IPS-11a (cell line): ENCODE data around the gene DMRTA2.
A peak's percentile ranks its signal among the peaks of the same experiment; 100 is the strongest.

Source experiments
- H3K4me3 ChIP-seq: one replicate; pipeline ENCODE4 v1.5.1; 2013; ENCODE audit warnings: low read depth, low read length, control low read depth

Gene DMRTA2

DNA sequence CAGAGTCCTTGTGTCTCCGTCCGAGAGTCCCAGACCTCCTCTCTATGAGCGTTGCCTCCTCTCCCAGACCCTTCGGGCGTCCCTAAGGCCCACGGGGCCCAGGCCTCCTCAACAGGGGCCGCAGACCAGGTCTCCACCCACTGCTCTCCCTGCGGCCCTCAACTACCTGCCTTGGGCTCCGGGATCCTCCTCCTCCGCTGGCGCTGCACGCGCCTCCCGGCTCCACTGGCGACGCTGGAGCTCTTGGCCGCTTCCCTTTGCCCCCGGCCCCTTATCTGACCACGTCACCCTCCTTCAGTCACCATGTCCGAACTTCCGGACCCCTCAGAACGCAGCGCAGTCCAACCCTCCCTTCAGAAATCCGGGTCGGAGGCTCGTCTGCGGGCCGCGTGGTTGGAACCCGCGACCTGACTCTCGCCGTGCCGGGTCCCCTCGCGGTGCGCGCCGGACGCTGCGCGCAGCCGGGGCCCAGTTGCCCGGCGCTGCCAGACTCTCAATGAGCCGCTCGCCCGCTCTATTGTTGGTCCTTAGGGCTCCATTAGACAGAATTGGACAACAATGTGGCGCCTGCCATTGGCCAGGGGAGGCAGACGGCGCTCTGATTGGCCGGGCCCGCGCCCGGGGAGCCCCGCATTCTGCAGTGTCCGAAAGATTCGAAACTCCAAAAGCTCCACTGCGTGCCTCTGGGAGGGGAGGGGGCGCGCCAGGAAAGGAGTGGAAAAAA lies at the start of gene DMRTA2:
TSS of gene DMRTA2 (minus strand) at position 498 of the 724 bp plus-strand sequence. CDS start 1,907 bp downstream, outside the sequence.
- peak within 1 kb of the TSS; percentile 18 for H3K4me3 ChIP-seq

GRCh38 chr1:50471967-50472366 lies 48.7 kb upstream of the DMRTA2 start:
- no peak overlapping the region for H3K4me3 ChIP-seq

DNA sequence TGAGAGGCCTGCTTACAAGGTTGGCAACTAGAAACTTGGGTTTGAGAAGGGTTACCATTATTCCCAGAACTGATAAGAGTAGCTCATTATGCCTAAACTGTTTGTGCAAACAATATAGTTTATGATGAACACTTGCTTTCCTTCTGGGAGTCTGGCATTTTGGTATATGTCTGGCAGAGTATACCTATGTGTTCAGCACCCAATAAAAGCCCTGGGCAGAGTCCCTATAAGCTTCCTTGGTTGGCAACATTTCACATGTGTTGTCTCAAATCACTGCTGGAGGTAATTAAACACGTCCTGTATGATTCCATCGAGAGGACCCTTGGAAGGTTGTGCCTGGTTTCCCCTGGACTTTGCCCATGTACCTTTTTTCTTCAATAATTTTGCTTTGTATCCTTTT lies 39.7 kb upstream of the DMRTA2 start:
- H3K4me3 ChIP-seq, result no peak overlapping the region

- no peak overlapping the region for H3K4me3 ChIP-seq
Measured at GRCh38 chr1:50458507-50458906, 35.3 kb upstream of the DMRTA2 start.

GRCh38 chr1:50454911-50455310 lies 31.7 kb upstream of the DMRTA2 start:
- H3K4me3 ChIP-seq, result no peak overlapping the region

GRCh38 chr1:50453266-50453665 lies 30.0 kb upstream of the DMRTA2 start:
- H3K4me3 ChIP-seq, result no peak overlapping the region

DNA sequence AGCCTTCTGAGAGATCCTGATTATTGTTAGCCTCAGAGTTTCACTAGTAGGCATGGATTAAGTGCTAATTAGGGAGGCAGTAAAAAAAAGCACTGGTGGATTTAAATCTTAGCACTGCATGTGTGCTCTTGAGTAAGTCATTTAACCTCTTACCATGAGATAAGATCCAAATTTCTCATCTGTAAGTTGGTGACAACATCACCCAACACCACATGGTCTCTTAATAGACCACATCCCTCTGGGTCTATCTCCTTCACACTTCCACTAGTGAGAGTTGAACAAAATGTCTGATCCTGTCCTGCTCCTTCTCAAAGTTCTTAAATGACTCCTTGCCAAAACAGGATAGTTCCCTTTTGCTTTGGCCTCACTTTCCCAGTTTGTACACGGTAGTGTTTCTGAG lies 29.5 kb upstream of the DMRTA2 start:
- no peak overlapping the region for H3K4me3 ChIP-seq

- no peak overlapping the region for H3K4me3 ChIP-seq
Measured at GRCh38 chr1:50450861-50451653, 27.8 kb upstream of the DMRTA2 start.

GRCh38 chr1:50447961-50448360 lies 24.7 kb upstream of the DMRTA2 start:
- H3K4me3 ChIP-seq, result no peak overlapping the region

DNA sequence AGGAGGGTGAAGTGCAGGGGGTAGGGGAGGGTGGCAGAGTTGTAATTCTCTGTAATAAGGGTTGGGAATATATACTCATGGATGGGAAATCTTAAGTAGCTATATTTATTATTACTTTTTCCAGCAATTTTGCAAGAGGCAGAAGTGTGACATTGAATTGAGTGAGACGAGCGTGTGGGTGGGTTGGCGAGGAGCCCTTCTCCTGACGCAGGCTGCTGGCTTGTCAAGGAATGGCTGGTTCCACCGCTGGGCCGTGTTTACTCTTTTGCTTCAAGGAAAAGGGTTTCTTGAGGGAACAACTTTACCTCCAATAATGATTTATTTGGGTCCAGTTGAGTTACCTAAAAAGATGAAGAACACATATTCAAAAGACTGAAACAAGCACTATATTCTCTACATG lies 17.9 kb upstream of the DMRTA2 start:
- H3K4me3 ChIP-seq, result no peak overlapping the region

- no peak overlapping the region for H3K4me3 ChIP-seq
Measured at GRCh38 chr1:50438945-50439344, 15.7 kb upstream of the DMRTA2 start.

GRCh38 chr1:50436489-50436888 lies 13.2 kb upstream of the DMRTA2 start:
- H3K4me3 ChIP-seq, result no peak overlapping the region

DNA sequence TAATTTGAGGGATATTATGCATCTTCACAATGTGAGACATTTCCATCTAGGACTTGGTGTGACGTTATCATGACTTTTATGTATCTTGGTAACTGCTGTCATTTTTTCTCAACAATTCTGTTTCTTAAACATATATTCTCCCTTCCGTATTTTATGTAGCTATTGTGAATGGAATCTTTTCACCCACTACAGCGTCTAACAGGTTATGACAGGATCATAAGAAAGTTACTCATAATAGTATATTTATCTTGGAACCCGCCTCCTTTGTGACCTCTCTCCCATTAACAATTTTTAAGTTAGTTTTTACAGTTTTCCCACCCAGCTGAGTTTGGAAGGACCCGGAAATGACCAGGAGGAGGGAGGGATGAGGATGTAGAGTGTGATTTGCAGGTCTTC lies 6.8 kb upstream of the DMRTA2 start:
- H3K4me3 ChIP-seq, result peak overlapping the region; percentile 17

DNA sequence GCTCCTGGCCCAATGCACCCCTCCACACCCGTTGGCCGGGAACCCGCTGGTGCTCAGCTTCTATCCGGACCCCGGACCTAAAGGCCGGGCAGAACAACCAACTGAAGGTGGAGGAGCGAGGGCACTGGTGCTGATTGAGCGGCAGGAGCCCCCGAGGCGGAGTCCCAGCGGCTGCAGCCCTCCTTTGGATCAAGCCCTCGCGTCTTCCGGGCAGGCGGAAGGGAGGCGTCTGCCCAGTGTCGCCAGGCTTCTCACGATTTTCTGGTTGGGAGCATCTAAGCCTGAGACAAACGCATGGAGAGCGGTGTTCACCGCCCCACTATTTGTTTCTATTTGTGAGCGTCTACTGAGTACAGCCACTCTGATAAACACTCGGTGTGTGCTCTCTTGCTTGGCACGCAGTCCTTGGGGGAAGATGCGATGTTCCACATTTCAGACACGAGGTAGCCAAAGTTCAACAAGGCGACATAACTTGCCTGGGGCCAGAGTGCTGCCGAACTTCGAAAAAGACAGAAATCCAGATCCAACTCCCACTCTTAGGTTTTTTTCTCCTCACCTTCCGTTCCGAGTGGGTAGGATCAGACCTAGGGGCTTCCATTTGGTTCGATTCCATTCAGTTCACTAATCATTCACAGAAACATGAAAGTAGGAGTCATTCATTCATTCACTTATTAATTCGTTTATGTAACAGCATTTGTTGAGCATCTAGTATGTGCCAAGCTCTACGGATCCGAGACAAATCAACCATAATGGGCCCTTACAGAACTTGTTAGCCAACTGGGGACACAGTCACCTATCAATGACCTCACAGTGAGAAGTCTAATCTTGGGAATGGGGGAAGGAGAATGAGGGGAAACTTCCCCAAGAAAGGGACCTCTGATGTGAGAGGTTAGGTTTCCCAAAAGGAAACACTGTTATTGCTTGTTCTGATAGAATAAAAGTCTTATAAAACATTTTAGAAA lies 4.9 kb upstream of the DMRTA2 start:
- H3K4me3 ChIP-seq, result no peak overlapping the region

- H3K4me3 ChIP-seq, result no peak overlapping the region
Measured at GRCh38 chr1:50427086-50427817, 4.0 kb upstream of the DMRTA2 start.

GRCh38 chr1:50426702-50427085 lies 3.5 kb upstream of the DMRTA2 start:
- H3K4me3 ChIP-seq, result no peak overlapping the region

DNA sequence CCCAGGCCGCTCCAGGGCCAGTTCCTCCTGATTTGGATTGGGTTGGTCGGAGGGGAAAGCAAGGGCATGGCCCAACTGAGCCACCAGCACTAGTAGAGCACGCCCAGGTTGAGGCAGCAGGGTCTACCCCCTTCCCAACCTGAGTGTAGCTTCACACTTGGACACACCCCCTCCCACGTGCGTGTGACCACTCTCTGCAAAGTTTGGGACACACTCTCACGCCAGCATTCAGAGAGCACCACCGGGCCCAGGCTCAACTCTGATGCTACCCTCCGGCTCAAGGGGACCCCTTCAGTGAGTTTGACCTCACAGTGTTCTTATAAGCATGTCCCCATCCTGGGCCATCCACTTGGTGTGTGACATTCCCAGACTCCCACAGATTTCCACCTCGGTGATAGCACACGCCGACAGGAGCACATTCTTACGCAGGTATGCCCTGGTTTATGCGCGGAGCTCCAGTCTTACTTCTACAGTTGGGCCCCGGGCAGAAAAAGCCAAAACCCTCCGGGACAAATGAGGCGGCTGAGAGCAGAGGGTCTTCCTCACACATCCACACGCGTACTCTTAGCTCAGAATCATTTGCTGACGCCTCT lies 3.0 kb upstream of the DMRTA2 start:
- H3K4me3 ChIP-seq, result no peak overlapping the region

GRCh38 chr1:50425376-50426107 lies 2.3 kb upstream of the DMRTA2 start:
- no peak overlapping the region for H3K4me3 ChIP-seq

- no peak overlapping the region for H3K4me3 ChIP-seq
Measured at GRCh38 chr1:50424884-50425375, 1.7 kb upstream of the DMRTA2 start.
